Panc1 (cell line): ENCODE measurements around the gene TTC17. TPM values are rescaled to one million over a fixed set of nuclear protein-coding genes. Genes with fewer than 3 reads are reported as not detected.

Experiments
- ATAC-seq: fragments of 200-7000 bp; cut with Tn5 transposase; 2 replicates; pipeline ENCODE4 v1.9.1; 2020; ENCODE audit warnings: mild to moderate bottlenecking, moderate library complexity
- BruUV-seq: library from RNA; stranded (reverse); fragments of 400-500 nt; replicated peaks from 2 replicates; lab custom pipeline; 2021; lab: Mats Ljungman, UMichigan
- CTCF ChIA-PET: fragments of 300-600 bp; sonication (Branson Sonifier 250); formaldehyde crosslinking; loops from one replicate; lab custom pipeline; 2022; ENCODE audit warnings: antibody characterized with exemption; lab: Charles Lee
- POLR2A ChIA-PET: fragments of 300-600 bp; sonication (Branson Sonifier 250); formaldehyde crosslinking; loops from one replicate; lab custom pipeline; 2022; ENCODE audit warnings: antibody characterized with exemption; lab: Charles Lee
- DNase-seq: peaks from one replicate; pipeline ENCODE4 v3.0.0-alpha.2; 2010; ENCODE audit warnings: low read depth, low spot score
- H3K27ac ChIP-seq: 2 replicates; pipeline ENCODE4 v1.5.1; 2011; ENCODE audit warnings: mild to moderate bottlenecking, low read length, inconsistent platforms
- H3K27me3 ChIP-seq: fragments of 200-500 bp; sonication (Bioruptor generic); 2 replicates; pipeline ENCODE4 v1.6.0; 2014; ENCODE audit warnings: low read length, inconsistent platforms; ENCODE audit not compliant: control insufficient read depth, insufficient read depth
- H3K36me3 ChIP-seq: fragments of 200-500 bp; sonication (Bioruptor generic); 2 replicates; pipeline ENCODE4 v1.5.1; 2014; ENCODE audit warnings: inconsistent platforms, mild to moderate bottlenecking, low read length, moderate library complexity; ENCODE audit not compliant: control insufficient read depth, insufficient read depth
- H3K4me1 ChIP-seq: 2 replicates; pipeline ENCODE4 v1.5.1; 2011; ENCODE audit warnings: inconsistent platforms, mild to moderate bottlenecking, low read length, moderate library complexity; ENCODE audit not compliant: control insufficient read depth, insufficient read depth
- H3K4me3 ChIP-seq, 2 experiments: 2 replicates each; pipeline ENCODE4 v1.5.1; 2011 to 2012; ENCODE audit warnings: low read depth in 2 of 2, low read length in 2 of 2, mild to moderate bottlenecking in 2 of 2, inconsistent platforms in 1 of 2, moderate library complexity in 1 of 2
- H3K9me3 ChIP-seq: fragments of 200-500 bp; sonication (Bioruptor generic); 2 replicates; pipeline ENCODE4 v1.5.1; 2014; ENCODE audit warnings: low read depth, mild to moderate bottlenecking, inconsistent platforms, low read length, moderate library complexity; ENCODE audit not compliant: control insufficient read depth, insufficient read depth
- CTCF ChIP-seq: fragments of 450-650 bp; IDR thresholded peaks from 2 replicates; pipeline ENCODE4 v1.5.1; 2017; ENCODE audit warnings: mild to moderate bottlenecking
- POLR2AphosphoS5 ChIP-seq: IDR thresholded peaks from 2 replicates; pipeline ENCODE4 v1.6.1; 2012; ENCODE audit warnings: mild to moderate bottlenecking, low read depth, low read length, moderate library complexity
- REST ChIP-seq, 2 experiments: IDR thresholded peaks; 2 replicates each; pipeline ENCODE4 v1.6.1; 2011 to 2012; ENCODE audit warnings: low read depth in 2 of 2, control low read depth in 1 of 2, low read length in 1 of 2, mild to moderate bottlenecking in 1 of 2, moderate library complexity in 1 of 2; ENCODE audit not compliant: insufficient read depth in 1 of 2
- SIN3A ChIP-seq: IDR thresholded peaks from 2 replicates; pipeline ENCODE4 v1.6.1; 2012; ENCODE audit warnings: low read depth, mild to moderate bottlenecking, low read length, moderate library complexity, borderline replicate concordance; ENCODE audit not compliant: insufficient read depth
- TCF7L2 ChIP-seq: IDR thresholded peaks from 2 replicates; pipeline ENCODE4 v1.6.1; 2011; ENCODE audit warnings: mild to moderate bottlenecking, low read depth, low read length, inconsistent platforms
- in situ Hi-C: cut with HindIII; loops from 2 replicates; pipeline ENCODE4 v1.10.0; 2016; ENCODE audit warnings: low sequenced_read_pairs, low pct_unique_long_range_greater_than_20kb
- intact Hi-C: fragments of 100-400 bp; cut with micrococcal nuclease; formaldehyde crosslinking; loops from one replicate; pipeline ENCODE4 v1.10.0; 2022; ENCODE audit not compliant: unreplicated experiment
- total RNA-seq: library from RNA; stranded (reverse); gene quantifications from one replicate; pipeline ENCODE4 v1.2.1, GENCODE V29; 2021; ENCODE audit not compliant: unreplicated experiment

Gene TTC17
- total RNA-seq, 1 experiment from 2014 or later = 54.2 TPM

- in situ Hi-C loops (no loop called here), intact Hi-C loops (no loop called here)
- H3K4me3 ChIP-seq = no peak overlapping the region
- H3K36me3 ChIP-seq = no peaks in the 10 kb centered on the region; the same call in 1 of the 2 replicates
- peaks cover 33% of the 10 kb centered on the region for H3K27me3 ChIP-seq
- TF ChIP-seq CTCF (no peak), REST (IDR thresholded peaks at IDR 0.05; ENCODE audit: insufficient read depth in 1 of 2, low read depth in 2 of 2, low read length in 1 of 2) (no peak), SIN3A (no peak), POLR2AphosphoS5 (no peak), TCF7L2 (no peak)
- ChIA-PET CTCF (no interaction called here), POLR2A (no interaction called here)
- no TSS peak for BruUV-seq
- ATAC-seq (no peak), DNase-seq (no peak)
- no peaks in the 10 kb centered on the region for H3K9me3 ChIP-seq
- H3K4me1 ChIP-seq = no peaks in the 10 kb centered on the region
- H3K27ac ChIP-seq = no peak overlapping the region
These were observed 179.3 kb downstream of the TTC17 start for GRCh38 chr11:43537833-43538615.

GRCh38 chr11:43541993-43542392, 183.3 kb downstream of the TTC17 start:
- TF ChIP-seq POLR2AphosphoS5 (no peak), TCF7L2 (no peak), REST (IDR thresholded peaks at IDR 0.05; ENCODE audit: insufficient read depth in 1 of 2, low read depth in 2 of 2, low read length in 1 of 2) (no peak), SIN3A (no peak), CTCF (no peak)
- POLR2A ChIA-PET = no interaction called here
- peaks cover 28% of the 10 kb centered on the region for H3K27me3 ChIP-seq

More at GRCh38 chr11:43541993-43542392, 183.3 kb downstream of the TTC17 start:
- Histone ChIP-seq H3K4me3 (no peak overlapping the region), H3K36me3 (no peaks in the 10 kb centered on the region; the same call in 1 of the 2 replicates), H3K27ac (no peak overlapping the region), H3K9me3 (no peaks in the 10 kb centered on the region), H3K4me1 (peaks cover under 1% of the 10 kb centered on the region; the same call in 1 of the 2 replicates)
- ATAC-seq = no peak
- in situ Hi-C loops (no loop called here), intact Hi-C loops (no loop called here)
- no peak for DNase-seq
- BruUV-seq = no TSS peak
- CTCF ChIA-PET = no interaction called here
